T-cell (primary cell): ENCODE measurements around the gene SEMA3A. TPM values are rescaled to one million over a fixed set of nuclear protein-coding genes. Genes with fewer than 3 reads are reported as not detected.
"Not testable (repeated sequence)": the region's sequence is repeated elsewhere in the genome, so short reads cannot be mapped to it uniquely, and the experiment has no call there.

Experiments used
- ATAC-seq, 4 experiments: fragments of 200-7000 bp in 3 of 4; fragments of 150-1000 bp in 1 of 4; cut with Tn5 transposase; replicated peaks in 1 of 4; 1 replicate in 3 of 4; 2 replicates in 1 of 4; pipeline ENCODE4 v1.10.0; 2021; ENCODE audit warnings: moderate library complexity in 3 of 4, mild to moderate bottlenecking in 2 of 4, moderate number of reproducible peaks in 1 of 4
- CTCF ChIA-PET, 2 donors: fragments of 300-600 bp; sonication (Branson Sonifier 250); formaldehyde crosslinking; loops; one replicate each; lab custom pipeline; 2022; ENCODE audit warnings: antibody characterized with exemption in 2 of 2; lab: Charles Lee
- POLR2A ChIA-PET, 2 donors: fragments of 300-600 bp; sonication (Branson Sonifier 250); formaldehyde crosslinking; loops; one replicate each; lab custom pipeline; 2022; ENCODE audit warnings: antibody characterized with exemption in 2 of 2; lab: Charles Lee
- DNase-seq, 35 experiments: peaks; one replicate each; pipeline versions ENCODE4 v3.0.0 to v3.0.0-alpha.2; 2013 to 2023
- H3K27ac ChIP-seq: one replicate; pipeline ENCODE4 v1.5.1; 2013; ENCODE audit warnings: low read length
- H3K27me3 ChIP-seq, 2 experiments: replicated peaks in 1 of 2; 1 replicate in 1 of 2; 2 replicates in 1 of 2; pipeline versions ENCODE4 v1.6.1 to v1.7.0; 2013; ENCODE audit warnings: low read length in 1 of 2, mixed read lengths in 1 of 2; ENCODE audit not compliant: control insufficient read depth in 2 of 2, insufficient read depth in 2 of 2; ENCODE audit errors: extremely low read depth in 1 of 2
- H3K36me3 ChIP-seq, 2 donors: 1 replicate in 1 of 2; 2 replicates in 1 of 2; pipeline versions ENCODE4 v1.6.1 to v1.7.0; 2013; ENCODE audit warnings: low read length in 1 of 2; ENCODE audit not compliant: control insufficient read depth in 2 of 2, insufficient read depth in 1 of 2; ENCODE audit errors: extremely low read depth in 1 of 2
- H3K4me1 ChIP-seq, 2 experiments: 1 replicate in 1 of 2; 2 replicates in 1 of 2; pipeline versions ENCODE4 v1.6.1 to v1.7.0; 2013; ENCODE audit warnings: low read length in 2 of 2, mixed read lengths in 1 of 2; ENCODE audit not compliant: insufficient read depth in 2 of 2, control insufficient read depth in 1 of 2; ENCODE audit errors: extremely low read depth in 1 of 2
- H3K4me3 ChIP-seq, 2 donors: 1 replicate in 1 of 2; 2 replicates in 1 of 2; pipeline versions ENCODE4 v1.5.1 to v1.7.0; 2013; ENCODE audit warnings: mild to moderate bottlenecking in 2 of 2, low read length in 1 of 2, moderate library complexity in 1 of 2; ENCODE audit not compliant: control insufficient read depth in 1 of 2; ENCODE audit errors: extremely low read depth in 1 of 2
- H3K9me3 ChIP-seq: 2 replicates; pipeline ENCODE4 v1.7.0; 2013
- H3K27ac Mint-ChIP-seq, 2 donors: one replicate each; pipeline ENCODE4 v1.8.0; 2020 to 2021; ENCODE audit warnings: mild to moderate bottlenecking in 2 of 2, mixed read lengths in 2 of 2
- H3K27me3 Mint-ChIP-seq, 2 donors: one replicate each; pipeline ENCODE4 v1.8.0; 2021 to 2022; ENCODE audit warnings: mixed read lengths in 2 of 2
- H3K36me3 Mint-ChIP-seq: one replicate; pipeline ENCODE4 v1.8.0; 2021; ENCODE audit warnings: mixed read lengths
- H3K4me1 Mint-ChIP-seq, 3 donors: one replicate each; pipeline ENCODE4 v1.8.0; 2020 to 2022; ENCODE audit warnings: mixed read lengths in 3 of 3, mild to moderate bottlenecking in 1 of 3
- H3K4me3 Mint-ChIP-seq, 3 donors: one replicate each; pipeline ENCODE4 v1.8.0; 2020 to 2022; ENCODE audit warnings: mild to moderate bottlenecking in 3 of 3, mixed read lengths in 3 of 3, moderate library complexity in 3 of 3
- H3K9me3 Mint-ChIP-seq, 3 donors: one replicate each; pipeline ENCODE4 v1.8.0; 2020 to 2022; ENCODE audit warnings: mixed read lengths in 3 of 3
- WGBS: methylation state at CpG from one replicate; pipeline ENCODE4 v1.1.5; 2013; ENCODE audit warnings: missing lambda C conversion rate; ENCODE audit not compliant: insufficient coverage; 5-methylcytosine and 5-hydroxymethylcytosine counted together
- total RNA-seq, 35 experiments: library from RNA in 6 of 35; stranded (reverse) in 6 of 35; fragments of 120-200 nt in 1 of 35; gene quantifications; one replicate each; pipeline versions ENCODE4 v1.2.1 to v1.2.4 and lab custom pipeline; 2013 to 2026

SEMA3A gene
- total RNA-seq, 5 donors from 2014 or later (not counting 1 experiment from before 2014, with no cell fraction given) = 0.15 to 1.6 (median 0.53) TPM; not detected in 1

- no peak for ATAC-seq
- no peak for DNase-seq
- no peak overlapping the region for H3K27ac ChIP-seq
- Mint-ChIP-seq H3K9me3 (no peaks in the 10 kb centered on the region), H3K4me3 (no peak overlapping the region), H3K36me3 (no peaks in the 10 kb centered on the region), H3K27ac (no peak overlapping the region), H3K27me3 (no peaks in the 10 kb centered on the region), H3K4me1 (peaks cover 0 to 13% (median 4%) of the 10 kb centered on the region in 3 donors)
- H3K9me3 ChIP-seq = no peaks in the 10 kb centered on the region
- no peak overlapping the region for H3K4me3 ChIP-seq
- no peaks in the 10 kb centered on the region for H3K27me3 ChIP-seq
- no CpG with 5 or more reads among the region's 2 CpGs for WGBS
- no peaks in the 10 kb centered on the region for H3K36me3 ChIP-seq
- POLR2A ChIA-PET = no interaction called here
- no peaks in the 10 kb centered on the region for H3K4me1 ChIP-seq
- CTCF ChIA-PET = no interaction called here
Observed at GRCh38 chr7:84069999-84070500, 124.5 kb downstream of the SEMA3A start.

DNA sequence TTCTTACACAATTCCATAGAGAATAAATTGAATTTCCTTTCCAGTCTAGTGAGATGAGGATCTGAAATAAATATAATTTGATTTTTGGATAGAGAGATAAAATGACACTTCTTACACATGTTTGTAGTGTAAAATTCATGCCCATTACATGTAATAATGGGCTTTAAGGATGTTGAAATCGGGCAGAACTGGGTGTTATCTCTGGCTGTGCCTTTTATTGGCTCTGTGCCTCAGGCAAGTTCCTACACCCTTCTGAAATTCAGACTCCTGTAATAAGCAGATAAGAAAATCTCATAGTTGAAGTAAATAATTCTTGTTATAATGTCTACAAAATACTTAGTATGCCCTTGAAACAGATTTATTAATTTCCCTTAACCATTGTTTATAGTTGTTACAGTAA is 125.6 kb downstream of the SEMA3A start:
- WGBS = no CpG with 5 or more reads among the region's 1 CpG
- ChIA-PET POLR2A (no interaction called here), CTCF (no interaction called here)
- H3K9me3 ChIP-seq = no peaks in the 10 kb centered on the region
- no peak for ATAC-seq
- Mint-ChIP-seq H3K9me3 (no peaks in the 10 kb centered on the region), H3K4me1 (peaks cover 0 to 13% (median 0%) of the 10 kb centered on the region in 3 donors), H3K27me3 (no peaks in the 10 kb centered on the region), H3K4me3 (no peak overlapping the region), H3K27ac (no peak overlapping the region), H3K36me3 (no peaks in the 10 kb centered on the region)
- no peak overlapping the region for H3K27ac ChIP-seq
- no peak for DNase-seq
- no peaks in the 10 kb centered on the region for H3K4me1 ChIP-seq
- no peaks in the 10 kb centered on the region for H3K36me3 ChIP-seq
- no peaks in the 10 kb centered on the region for H3K27me3 ChIP-seq
- no peak overlapping the region for H3K4me3 ChIP-seq

DNA sequence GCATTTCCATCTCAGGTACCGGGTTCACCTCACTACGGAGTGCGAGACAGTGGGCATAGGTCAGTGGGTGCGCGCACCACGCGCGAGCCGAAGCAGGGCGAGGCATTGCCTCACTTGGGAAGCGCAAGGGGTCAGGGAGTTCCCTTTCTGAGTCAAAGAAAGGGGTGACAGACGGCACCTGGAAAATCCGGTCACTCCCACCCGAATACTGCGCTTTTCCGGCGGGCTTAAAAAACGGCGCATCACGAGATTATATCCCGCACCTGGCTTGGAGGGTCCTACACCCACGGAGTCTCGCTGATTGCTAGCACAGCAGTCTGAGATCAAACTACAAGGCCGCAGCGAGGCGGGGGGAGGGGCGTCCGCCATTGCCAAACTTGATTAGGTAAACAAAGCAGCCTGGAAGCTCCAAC is 132.1 kb downstream of the SEMA3A start:
- H3K36me3 Mint-ChIP-seq, H3K9me3 Mint-ChIP-seq, H3K27me3 Mint-ChIP-seq, H3K4me3 ChIP-seq, H3K27ac ChIP-seq, H3K27ac Mint-ChIP-seq, H3K36me3 ChIP-seq, H3K4me1 ChIP-seq, CTCF ChIA-PET, POLR2A ChIA-PET, DNase-seq, H3K9me3 ChIP-seq, H3K4me3 Mint-ChIP-seq, ATAC-seq, H3K27me3 ChIP-seq: not testable (repeated sequence)
- WGBS = 92% methylated on average over 15 of the region's 28 CpGs
- peaks cover 2 to 16% (median 8%) of the 10 kb centered on the region in 3 donors for H3K4me1 Mint-ChIP-seq

GRCh38 chr7:84060760-84061261 is 133.8 kb downstream of the SEMA3A start:
- Histone ChIP-seq H3K4me3 (no peak overlapping the region), H3K4me1 (no peaks in the 10 kb centered on the region), H3K27me3 (no peaks in the 10 kb centered on the region), H3K9me3 (no peaks in the 10 kb centered on the region), H3K27ac (no peak overlapping the region), H3K36me3 (no peaks in the 10 kb centered on the region)
- Mint-ChIP-seq H3K36me3 (no peaks in the 10 kb centered on the region), H3K9me3 (no peaks in the 10 kb centered on the region), H3K4me3 (no peak overlapping the region), H3K27ac (no peak overlapping the region), H3K27me3 (no peaks in the 10 kb centered on the region), H3K4me1 (peaks cover 2 to 16% (median 8%) of the 10 kb centered on the region in 3 donors)
- no peak for ATAC-seq
- POLR2A ChIA-PET = no interaction called here
- WGBS = no CpG with 5 or more reads among the region's 4 CpGs
- DNase-seq = no peak
- CTCF ChIA-PET = no interaction called here

DNA sequence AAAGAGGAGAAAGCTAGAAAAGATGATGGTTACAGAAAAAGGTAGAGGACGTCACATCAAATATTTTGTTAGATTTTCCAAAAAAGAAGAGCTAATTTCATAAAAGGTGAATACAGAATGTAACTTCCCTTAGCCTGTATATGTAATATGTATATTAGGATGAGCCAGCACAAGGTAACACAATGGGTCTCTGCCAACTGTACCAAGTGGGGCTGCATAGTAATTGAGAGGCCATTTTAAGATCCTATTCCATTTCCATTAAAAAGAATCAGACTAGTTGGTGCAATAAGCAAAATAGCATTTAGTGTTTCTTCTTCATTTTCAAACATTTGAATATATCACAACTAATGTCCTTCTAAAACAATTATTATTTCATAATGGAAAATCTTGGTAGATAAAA is 134.6 kb downstream of the SEMA3A start:
- no peaks in the 10 kb centered on the region for H3K27me3 ChIP-seq
- H3K4me3 ChIP-seq = no peak overlapping the region
- no peak overlapping the region for H3K27ac ChIP-seq
- Mint-ChIP-seq H3K27ac (no peak overlapping the region), H3K9me3 (no peaks in the 10 kb centered on the region), H3K4me3 (no peak overlapping the region), H3K27me3 (no peaks in the 10 kb centered on the region), H3K4me1 (peaks cover 2 to 16% (median 8%) of the 10 kb centered on the region in 3 donors), H3K36me3 (no peaks in the 10 kb centered on the region)
- CTCF ChIA-PET = no interaction called here
- H3K36me3 ChIP-seq = no peaks in the 10 kb centered on the region
- ATAC-seq (no peak), DNase-seq (no peak)
- POLR2A ChIA-PET = no interaction called here
- no CpG with 5 or more reads among the region's 1 CpG for WGBS
- no peaks in the 10 kb centered on the region for H3K4me1 ChIP-seq
- no peaks in the 10 kb centered on the region for H3K9me3 ChIP-seq

DNA sequence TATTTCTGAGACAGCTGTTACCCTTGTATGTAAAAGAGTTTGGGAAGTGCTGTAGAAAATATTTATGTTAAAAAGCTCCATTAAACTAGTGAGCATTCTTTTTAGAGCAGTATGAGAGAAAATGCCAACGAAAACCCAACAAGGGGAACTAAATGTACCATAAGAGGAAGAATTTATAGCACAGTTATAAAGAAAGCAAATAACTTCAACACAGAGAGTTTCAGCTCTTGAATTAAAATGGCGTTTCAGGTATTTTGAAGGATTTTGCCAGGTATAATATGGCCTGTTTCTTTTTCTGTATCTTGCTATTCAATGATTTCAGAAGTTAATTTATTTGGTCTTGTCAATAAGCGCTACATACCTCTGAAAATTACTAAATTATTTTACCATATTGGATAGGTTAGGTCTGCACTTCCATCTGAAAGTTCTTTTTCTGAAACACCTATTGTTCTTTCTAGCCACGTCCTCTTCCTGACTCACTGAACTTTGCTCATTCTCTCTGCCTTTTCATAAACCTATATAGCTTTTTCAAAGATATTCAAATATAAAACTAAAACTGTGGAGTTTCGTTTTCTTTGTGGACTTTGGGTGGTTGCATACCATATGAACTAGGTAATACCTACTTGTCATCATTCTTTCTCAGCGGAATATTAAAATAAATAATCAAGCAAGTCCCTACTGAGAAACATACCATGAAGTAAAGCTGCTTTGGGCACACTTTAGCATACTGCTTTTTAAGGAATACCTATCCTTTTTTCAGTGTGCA is 136.1 kb downstream of the SEMA3A start:
- Mint-ChIP-seq H3K27me3 (no peaks in the 10 kb centered on the region), H3K4me1 (peaks cover 2 to 16% (median 8%) of the 10 kb centered on the region in 3 donors), H3K36me3 (no peaks in the 10 kb centered on the region), H3K4me3 (no peak overlapping the region), H3K27ac (no peak overlapping the region), H3K9me3 (no peaks in the 10 kb centered on the region)
- H3K9me3 ChIP-seq = no peaks in the 10 kb centered on the region
- CTCF ChIA-PET = no interaction called here
- POLR2A ChIA-PET = no interaction called here
- H3K27me3 ChIP-seq = no peaks in the 10 kb centered on the region
- no peaks in the 10 kb centered on the region for H3K36me3 ChIP-seq
- no peak overlapping the region for H3K4me3 ChIP-seq
- H3K4me1 ChIP-seq = no peaks in the 10 kb centered on the region
- WGBS = no CpG with 5 or more reads among the region's 6 CpGs
- DNase-seq (no peak), ATAC-seq (no peak)
- H3K27ac ChIP-seq = no peak overlapping the region
